GM18909 (cell line): ENCODE measurements around the gene APOL4.
"Not testable (repeated sequence)": the region's sequence is repeated elsewhere in the genome, so short reads cannot be mapped to it uniquely, and the experiment has no call there.

Experiments used
- ATAC-seq: cut with Tn5 transposase; IDR thresholded peaks from one replicate; pipeline ENCODE4 v1.9.1; 2021; ENCODE audit warnings: mild to moderate bottlenecking; ENCODE audit not compliant: unreplicated experiment, poor library complexity

APOL4 gene, protein sequence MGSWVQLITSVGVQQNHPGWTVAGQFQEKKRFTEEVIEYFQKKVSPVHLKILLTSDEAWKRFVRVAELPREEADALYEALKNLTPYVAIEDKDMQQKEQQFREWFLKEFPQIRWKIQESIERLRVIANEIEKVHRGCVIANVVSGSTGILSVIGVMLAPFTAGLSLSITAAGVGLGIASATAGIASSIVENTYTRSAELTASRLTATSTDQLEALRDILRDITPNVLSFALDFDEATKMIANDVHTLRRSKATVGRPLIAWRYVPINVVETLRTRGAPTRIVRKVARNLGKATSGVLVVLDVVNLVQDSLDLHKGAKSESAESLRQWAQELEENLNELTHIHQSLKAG

DNA sequence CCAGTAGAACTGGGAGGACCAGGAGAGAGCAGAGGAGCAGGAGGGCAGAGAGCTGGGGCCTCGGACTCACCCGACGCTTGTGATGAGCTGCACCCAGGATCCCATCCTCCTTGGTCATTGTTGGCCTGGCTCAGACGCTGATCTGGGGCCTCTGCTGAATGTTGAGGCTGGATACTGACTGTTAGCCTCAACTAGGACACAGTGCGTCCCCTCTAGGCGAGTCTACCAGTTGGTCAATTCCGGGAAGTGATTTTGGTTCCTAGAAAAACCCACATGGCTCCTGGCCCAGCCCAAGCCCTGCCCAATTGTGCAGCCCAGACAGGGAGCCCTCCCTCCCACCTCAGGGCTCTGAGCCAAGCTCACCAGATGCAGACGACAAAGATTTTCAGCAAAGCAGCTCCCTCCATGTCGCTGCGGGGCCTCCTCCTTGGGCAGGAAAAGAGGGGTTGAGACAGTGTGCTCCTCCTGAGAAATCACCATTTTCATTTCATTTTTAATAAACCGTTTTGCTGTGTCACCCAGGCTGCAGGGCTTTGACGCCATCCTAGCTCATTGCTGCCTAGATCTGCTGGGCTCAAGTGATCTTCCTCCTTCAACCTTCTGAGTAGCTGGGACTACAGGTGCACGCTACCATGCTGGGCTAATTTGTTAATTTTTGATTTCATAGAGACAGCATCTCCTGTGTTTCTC lies at the start of gene APOL4:
TSS of gene APOL4 (minus strand) at position 180 of the 690 bp plus-strand sequence. CDS start at position 105, 75 bp downstream.
- ATAC-seq: no peak

DNA sequence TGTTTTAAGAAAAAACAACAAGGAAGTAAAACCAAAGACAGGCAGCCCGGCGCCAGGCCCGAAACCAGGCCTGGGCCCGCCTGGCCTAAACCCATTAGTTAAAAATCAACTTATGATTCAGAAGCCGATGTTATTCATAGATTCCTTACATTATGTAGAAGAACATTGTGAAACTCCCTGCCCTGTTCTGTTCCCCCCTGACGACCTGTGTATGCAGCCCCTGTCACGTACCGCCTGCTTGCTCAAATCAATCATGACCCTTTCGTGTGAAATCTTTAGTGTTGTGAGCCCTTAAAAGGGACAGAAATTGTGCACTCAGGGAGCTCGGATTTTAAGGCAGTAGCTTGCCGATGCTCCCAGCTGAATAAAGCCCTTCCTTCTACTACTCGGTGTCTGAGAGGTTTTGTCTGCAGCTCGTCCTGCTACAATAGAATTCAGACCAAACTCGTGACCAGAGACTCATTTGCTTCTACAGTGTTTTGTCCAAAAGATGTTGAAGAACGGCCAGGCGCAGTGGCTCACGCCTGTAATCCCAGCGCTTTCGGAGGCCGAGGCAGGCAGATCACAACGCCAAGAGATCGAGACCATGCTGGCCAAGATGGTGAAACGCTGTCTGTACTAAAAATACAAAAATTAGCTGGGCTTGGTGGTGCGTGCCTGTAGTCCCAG lies 48.8 kb upstream of the APOL4 start:
- ATAC-seq: not testable (repeated sequence)

DNA sequence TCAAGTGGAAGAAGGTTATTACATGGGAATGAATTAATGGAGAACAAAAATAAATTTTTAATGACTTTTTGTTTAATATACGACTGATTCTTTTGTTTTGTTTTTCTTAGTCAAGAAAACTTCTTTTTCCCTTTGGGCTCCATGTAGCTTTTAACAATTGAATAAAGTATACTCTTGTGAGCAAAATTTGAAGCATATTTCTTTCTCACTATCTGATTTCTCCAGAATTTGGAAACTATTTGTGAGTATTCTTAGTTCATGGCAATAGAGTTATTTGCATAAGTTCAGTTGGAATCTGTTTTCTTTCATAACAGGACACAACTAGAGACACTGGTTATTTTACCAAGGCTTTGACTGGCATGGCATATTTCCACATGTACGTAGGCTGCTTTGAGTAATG lies 47.6 kb upstream of the APOL4 start:
- ATAC-seq: no peak

DNA sequence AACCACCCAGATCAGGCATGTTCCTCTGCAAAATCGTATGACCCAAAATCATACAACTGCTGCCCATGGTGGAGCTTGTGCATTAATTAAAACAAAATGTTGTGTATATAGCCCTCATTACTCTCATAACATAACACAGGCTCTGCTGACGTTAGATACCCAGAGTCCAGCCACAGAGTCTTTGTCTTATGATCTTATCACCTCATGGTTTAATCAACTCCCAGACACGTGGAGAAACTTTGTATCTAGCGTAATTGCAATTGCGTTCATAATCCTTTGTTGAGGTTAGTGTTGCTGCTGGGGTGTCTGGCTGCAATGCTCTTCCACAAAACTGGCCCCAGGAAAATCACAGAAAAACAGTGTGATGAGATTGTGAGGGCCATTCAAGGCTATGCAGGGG lies 46.3 kb upstream of the APOL4 start:
- no peak for ATAC-seq

DNA sequence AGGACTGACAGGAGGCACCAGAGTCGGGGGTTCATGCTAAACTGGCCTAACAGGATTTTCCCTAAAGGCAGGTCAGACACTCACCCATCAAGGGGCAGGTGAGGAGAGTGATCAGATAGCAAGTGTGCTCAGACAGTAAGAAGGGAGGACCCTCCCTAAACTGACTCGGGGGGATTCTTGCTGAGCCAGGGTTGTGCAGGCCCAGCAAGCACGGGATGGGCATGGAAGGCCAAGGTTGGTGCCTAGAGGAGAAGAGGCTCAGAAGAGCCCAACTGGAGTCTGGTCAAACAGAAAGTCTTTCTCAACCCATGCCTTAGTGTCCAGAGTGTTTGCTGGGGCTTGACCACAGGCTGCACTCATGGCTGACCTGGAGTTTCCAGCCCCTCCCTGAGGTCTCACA lies 45.1 kb upstream of the APOL4 start:
- ATAC-seq: no peak

DNA sequence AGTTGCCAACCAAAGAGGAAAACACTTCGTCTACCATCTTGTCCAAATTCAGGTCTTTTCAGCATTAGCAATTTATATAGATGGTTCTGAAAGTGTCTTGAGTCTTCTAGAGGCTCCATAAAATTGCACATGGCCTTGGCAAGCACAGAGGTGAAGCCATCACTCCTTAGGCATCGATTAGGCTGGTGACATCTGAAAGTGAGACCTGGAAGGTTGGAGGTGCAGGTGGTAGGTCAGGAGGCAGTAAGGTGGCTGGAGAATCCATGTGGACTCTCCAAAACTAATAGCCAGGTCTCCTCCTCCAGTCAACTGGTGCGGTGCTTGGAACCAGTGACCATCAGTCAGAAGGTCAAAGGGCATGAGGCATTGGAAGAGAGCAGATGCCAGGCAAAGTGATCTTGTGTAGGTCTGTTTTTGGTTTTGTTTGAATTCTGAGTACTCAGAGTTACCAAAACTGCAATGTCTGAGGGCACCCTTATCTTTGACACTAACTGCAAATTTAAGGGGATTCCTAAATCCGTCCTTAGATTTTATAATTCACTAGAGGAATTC lies 44.3 kb upstream of the APOL4 start:
- no peak for ATAC-seq

DNA sequence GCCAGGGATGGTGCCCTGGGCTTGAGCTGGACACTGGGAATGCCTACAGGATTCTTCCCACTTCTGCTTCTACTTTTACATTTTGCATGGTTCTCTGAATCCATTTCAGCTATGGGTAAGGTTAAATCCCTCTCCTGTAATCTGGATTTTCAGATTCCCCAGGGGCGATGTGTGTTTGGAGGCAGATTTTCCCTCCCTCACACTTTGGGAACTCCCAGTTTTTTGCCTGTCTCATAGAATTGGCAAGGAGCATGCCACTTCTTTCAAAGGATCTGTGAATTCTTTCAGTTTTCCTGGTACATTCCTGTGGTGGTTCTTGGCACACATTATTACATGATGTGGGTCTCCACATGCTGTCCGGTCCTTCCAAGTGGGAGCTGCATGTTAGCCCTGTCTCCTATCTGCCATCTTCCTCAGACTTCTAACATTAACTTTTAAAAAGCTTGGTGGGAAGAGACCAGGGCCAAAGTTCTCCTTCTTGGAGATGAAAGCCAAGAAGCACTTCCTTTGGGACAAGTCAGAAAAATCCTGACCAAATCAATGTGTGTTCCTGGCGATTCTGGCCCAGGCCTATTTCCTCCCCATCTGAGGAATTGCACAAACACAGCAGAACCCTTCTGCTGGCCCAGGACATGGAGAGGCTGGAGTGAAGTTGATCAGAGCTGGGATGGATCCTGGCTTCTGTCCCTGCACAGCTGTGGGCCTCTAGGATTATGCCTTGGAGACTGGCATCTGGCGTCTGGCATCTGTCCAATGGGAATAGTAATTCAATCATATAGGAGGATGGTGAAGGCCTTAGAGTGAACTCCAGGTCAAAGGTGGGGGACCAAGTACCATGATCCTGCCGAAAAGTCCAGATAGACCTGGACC lies 43.1 kb upstream of the APOL4 start:
- ATAC-seq: no peak

- ATAC-seq: no peak
Measured at GRCh38 chr22:36243986-36244385, 42.4 kb upstream of the APOL4 start.

- peak; percentile 87 for ATAC-seq
Measured at GRCh38 chr22:36239401-36240171, 38.0 kb upstream of the APOL4 start, which contains the start of gene APOL2. Gene APOL2 (minus strand): TSS chr22:36239527. CDS start chr22:36233162, 6,365 bp downstream.

- ATAC-seq: no peak
Measured at GRCh38 chr22:36239150-36239400, 37.5 kb upstream of the APOL4 start.

- peak; percentile 3 for ATAC-seq
Measured at GRCh38 chr22:36238373-36239149, 37.0 kb upstream of the APOL4 start.

GRCh38 chr22:36237462-36238372 lies 36.1 kb upstream of the APOL4 start:
- ATAC-seq: no peak

DNA sequence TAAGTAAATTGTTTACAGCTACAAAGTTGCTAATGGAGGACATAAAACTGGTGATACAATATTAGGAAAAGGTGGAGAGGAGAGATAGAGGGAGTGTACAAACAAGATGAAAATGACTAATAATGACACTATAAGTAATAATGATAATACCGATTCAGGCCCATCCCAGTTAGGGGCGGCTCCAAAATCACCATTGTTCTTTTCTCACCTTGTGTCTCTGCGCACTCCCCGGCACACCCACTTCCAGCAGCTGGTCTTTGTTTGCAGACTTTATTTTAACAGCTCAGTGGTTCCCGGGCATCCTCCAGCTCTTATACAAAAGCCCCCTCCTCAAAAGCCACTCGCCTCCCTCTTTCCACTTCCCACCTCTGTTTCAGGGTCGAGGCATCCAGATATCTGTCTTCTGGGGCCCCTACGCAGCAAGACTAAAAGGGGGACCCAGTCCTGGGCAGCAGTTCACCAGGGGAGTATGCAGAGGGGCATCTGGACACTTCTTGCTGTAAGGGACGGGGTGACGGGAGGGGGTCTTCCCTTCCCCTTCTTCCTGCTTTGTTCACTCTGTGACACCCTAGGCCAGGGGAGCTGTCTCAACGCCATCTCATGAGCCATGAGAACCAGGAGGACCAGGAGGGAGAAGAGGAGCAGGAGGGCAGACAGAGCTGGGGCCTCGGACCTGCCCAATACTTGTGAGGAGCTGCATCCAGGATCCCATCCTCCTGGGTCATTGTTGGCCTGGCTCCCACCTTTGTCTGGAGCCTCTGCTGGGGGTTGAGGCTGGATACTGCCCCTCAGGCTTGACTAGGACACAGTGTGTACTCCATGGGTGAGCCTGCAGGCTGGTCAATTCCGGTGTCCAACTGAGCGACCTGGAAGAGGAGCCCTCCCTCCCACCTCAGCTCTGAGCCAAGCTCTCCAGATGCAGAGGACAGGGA lies 35.0 kb upstream of the APOL4 start:
- ATAC-seq: no peak

DNA sequence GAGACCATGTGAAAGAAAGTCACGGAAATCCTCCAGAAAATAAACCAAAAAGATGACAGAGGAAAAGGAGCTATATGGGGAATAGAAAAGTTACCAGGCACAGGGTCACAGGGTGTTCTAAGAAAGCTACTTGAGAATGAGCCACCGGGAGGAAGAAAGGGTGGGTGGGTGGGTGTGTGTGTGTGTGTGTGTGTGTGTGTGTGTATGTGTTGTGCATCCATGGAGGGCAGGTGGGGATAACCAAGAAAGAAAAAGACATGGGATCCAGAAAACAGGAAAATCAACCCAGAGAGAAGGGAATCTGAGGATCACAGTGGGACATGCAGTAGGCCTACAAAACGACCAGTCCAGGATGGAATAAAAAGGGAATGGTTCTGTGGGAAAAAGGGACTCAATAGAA lies 34.0 kb upstream of the APOL4 start:
- ATAC-seq: no peak

DNA sequence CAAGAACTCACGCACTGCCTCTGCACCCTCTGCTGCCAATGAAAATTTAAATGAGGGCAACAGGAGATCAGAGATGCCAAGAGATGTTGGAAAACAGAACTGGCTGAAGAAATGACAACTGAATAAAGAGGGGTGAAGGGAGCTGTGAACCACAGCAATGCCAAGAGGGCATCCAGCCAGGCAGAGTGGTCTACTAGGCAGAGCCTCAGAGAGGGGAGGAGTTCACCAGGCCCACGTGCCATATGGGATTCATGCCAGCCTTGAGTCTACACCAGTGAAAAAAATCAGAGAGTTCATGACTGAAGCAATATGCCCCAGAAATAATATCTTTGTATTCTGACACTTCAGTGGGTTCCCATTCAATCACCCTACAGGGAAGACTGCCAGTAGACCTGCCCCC lies 33.3 kb upstream of the APOL4 start:
- no peak for ATAC-seq

GRCh38 chr22:36234213-36234612 lies 32.6 kb upstream of the APOL4 start:
- ATAC-seq: no peak

GRCh38 chr22:36233796-36234195 lies 32.2 kb upstream of the APOL4 start:
- ATAC-seq: no peak
